Heart left ventricle (tissue), 16 donors: ENCODE measurements around the gene CENPU. TPM values are rescaled to one million over a fixed set of nuclear protein-coding genes. Genes with fewer than 3 reads are reported as not detected.

Experiments used
- ATAC-seq, 4 donors: fragments of 200-7000 bp; cut with Tn5 transposase; one replicate each; pipeline ENCODE4 v1.9.1; 2020 to 2022; ENCODE audit warnings: moderate library complexity in 4 of 4, mild to moderate bottlenecking in 3 of 4, moderate number of reproducible peaks in 1 of 4
- DNase-seq, 5 donors: peaks; one replicate each; pipeline ENCODE4 v3.0.0-alpha.2; 2020
- H3K27ac ChIP-seq, 12 donors: fragments of 200-600 bp; sonication (generic) in 4 of 12; one replicate each; pipeline versions ENCODE4 v1.5.0 to v1.8.0; 2016 to 2022; ENCODE audit warnings: mild to moderate bottlenecking in 2 of 12
- H3K27me3 ChIP-seq, 9 donors: fragments of 200-600 bp; sonication (generic) in 2 of 9; one replicate each; pipeline versions ENCODE4 v1.5.1 to v1.8.0; 2016 to 2022; ENCODE audit warnings: mild to moderate bottlenecking in 3 of 9
- H3K36me3 ChIP-seq, 9 donors: fragments of 200-600 bp; sonication (generic) in 2 of 9; one replicate each; pipeline versions ENCODE4 v1.5.0 to v1.8.0; 2018 to 2022; ENCODE audit warnings: mild to moderate bottlenecking in 2 of 9
- H3K4me1 ChIP-seq, 12 donors: fragments of 200-600 bp; sonication (generic) in 4 of 12; one replicate each; pipeline versions ENCODE4 v1.5.0 to v1.8.0; 2016 to 2022; ENCODE audit warnings: mild to moderate bottlenecking in 3 of 12
- H3K4me3 ChIP-seq, 12 donors: fragments of 200-600 bp; sonication (generic) in 4 of 12; one replicate each; pipeline versions ENCODE4 v1.5.0 to v1.8.0; 2017 to 2022; ENCODE audit warnings: mild to moderate bottlenecking in 9 of 12, moderate library complexity in 4 of 12
- H3K9me3 ChIP-seq, 12 donors: fragments of 200-600 bp; sonication (generic) in 4 of 12; one replicate each; pipeline versions ENCODE4 v1.5.0 to v1.8.0; 2016 to 2022; ENCODE audit warnings: mild to moderate bottlenecking in 1 of 12
- POLR2A ChIP-seq, 2 donors: fragments of 450-650 bp; IDR thresholded peaks; one replicate each; pipeline ENCODE4 v1.6.1; 2017; ENCODE audit warnings: antibody characterized with exemption in 2 of 2, mild to moderate bottlenecking in 2 of 2, moderate library complexity in 2 of 2
- WGBS, 4 donors: extraction: QIAGEN DNeasy Blood & Tissue Kit in 2 of 4; methylation state at CpG; one replicate each; pipeline versions ENCODE4 v1.1.5 to v1.1.7; 2013 to 2018; 5-methylcytosine and 5-hydroxymethylcytosine counted together
- intact Hi-C, 10 donors: fragments of 100-400 bp; cut with DNase I; formaldehyde crosslinking; loops; one replicate each; pipeline versions ENCODE4 v1.11.1 to v1.14.2; 2022
- polyA plus RNA-seq, 2 donors: library from polyadenylated mRNA; stranded (reverse); fragments of 200-250 nt; gene quantifications; one replicate each; pipeline ENCODE4 v1.2.3, GENCODE V29; 2013
- total RNA-seq, 9 donors: library from RNA; depleted of rRNA in 2 of 9; stranded (reverse); fragments of >200 nt in 2 of 9; fragmentation: NEBNext Ultra II Directional in 3 of 9; extraction: Animal tissue kit (Norgen Biotek cat#: 25700) in 3 of 9; gene quantifications; one replicate each; pipeline versions ENCODE4 v1.1.0 to v1.2.4, GENCODE V29; 2016 to 2023
- TF ChIP-seq, protein P1 (sequence below), 12 donors: fragments of 200-600 bp; sonication (generic) in 4 of 12; IDR thresholded peaks; one replicate each; pipeline versions ENCODE4 v1.5.0 to v1.8.0; 2018 to 2022; ENCODE audit warnings: antibody characterized with exemption in 12 of 12, mild to moderate bottlenecking in 5 of 12
- donor health status: ischemic (EF 13 %, LVEDD 7.1; RV severe dilation, severe dysfunction).
- donor health status: healthy with polysubstance abuse.
- donor health status: DM: no; HTN: yes; CAD: no.
- donor health status: DM: no; HTN: no; CAD: no.
- donor health status: ischemic (EF 25% LVEDD 6.9; RV normal size, moderate dysfunction).
- donor health status: ischemic (EF 25% LVEDD 5.7; RV mildly dilated, moderate dysfunction).
- donor health status: healthy.
- donor health status: DM: yes; HTN: yes; CAD: no.
- donor health status: ischemic (EF 35%, LVEDD 5.7; RV mildly dilated, moderate dysfunction).
- donor health status: nonischemic (EF 11% LVEDD 7.7; RV severe dilation, severe dysfunction).
- donor health status: DM: yes; HTN: yes; CAD: no.
- donor health status: PGD.
- donor health status: ischemic (EF 29% LVEDD 5.4; RV normal size, mild dysfunction).
- donor health status: nonischemic (EF 23%, LVEDD 6.1; RV moderate dilation, normal function).

The CENPU gene
- total and polyA plus RNA-seq, 11 donors = 0.36 to 7.1 (median 1.2) TPM

DNA sequence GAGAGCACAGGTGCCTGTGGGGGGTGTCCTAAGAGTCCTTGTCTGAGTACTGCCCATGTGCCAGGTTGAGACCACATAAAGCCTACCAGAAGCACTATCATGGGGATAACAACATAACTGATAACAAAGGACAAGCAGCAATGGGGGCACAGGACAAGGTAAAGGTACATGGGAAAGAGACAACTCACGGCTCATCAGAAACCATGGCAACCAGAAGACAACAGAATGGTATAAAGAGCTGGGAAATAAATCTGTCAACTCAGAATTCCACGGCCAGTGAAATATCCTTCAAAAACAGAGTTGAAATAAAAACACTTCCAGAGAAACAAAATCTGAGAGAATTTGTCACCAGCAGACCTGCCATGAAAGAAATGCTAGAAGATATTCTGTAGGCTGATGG lies 20.0 kb downstream of the CENPU start:
- H3K36me3 ChIP-seq = peaks cover 0 to 15% (median 0%) of the 10 kb centered on the region in 9 donors
- 48 to 96% (median 96%) methylated on average over 2 of the region's 2 CpGs for WGBS, 4 donors
- DNase-seq (no peak), ATAC-seq (no peak)
- no peaks in the 10 kb centered on the region for H3K27me3 ChIP-seq
- no peak overlapping the region for H3K27ac ChIP-seq
- TF ChIP-seq, protein P1, sequence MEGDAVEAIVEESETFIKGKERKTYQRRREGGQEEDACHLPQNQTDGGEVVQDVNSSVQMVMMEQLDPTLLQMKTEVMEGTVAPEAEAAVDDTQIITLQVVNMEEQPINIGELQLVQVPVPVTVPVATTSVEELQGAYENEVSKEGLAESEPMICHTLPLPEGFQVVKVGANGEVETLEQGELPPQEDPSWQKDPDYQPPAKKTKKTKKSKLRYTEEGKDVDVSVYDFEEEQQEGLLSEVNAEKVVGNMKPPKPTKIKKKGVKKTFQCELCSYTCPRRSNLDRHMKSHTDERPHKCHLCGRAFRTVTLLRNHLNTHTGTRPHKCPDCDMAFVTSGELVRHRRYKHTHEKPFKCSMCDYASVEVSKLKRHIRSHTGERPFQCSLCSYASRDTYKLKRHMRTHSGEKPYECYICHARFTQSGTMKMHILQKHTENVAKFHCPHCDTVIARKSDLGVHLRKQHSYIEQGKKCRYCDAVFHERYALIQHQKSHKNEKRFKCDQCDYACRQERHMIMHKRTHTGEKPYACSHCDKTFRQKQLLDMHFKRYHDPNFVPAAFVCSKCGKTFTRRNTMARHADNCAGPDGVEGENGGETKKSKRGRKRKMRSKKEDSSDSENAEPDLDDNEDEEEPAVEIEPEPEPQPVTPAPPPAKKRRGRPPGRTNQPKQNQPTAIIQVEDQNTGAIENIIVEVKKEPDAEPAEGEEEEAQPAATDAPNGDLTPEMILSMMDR (IDR thresholded peaks at IDR 0.05) = no peak
- no peak for TF ChIP-seq POLR2A (IDR thresholded peaks at IDR 0.05)
- H3K4me1 ChIP-seq = no peaks in the 10 kb centered on the region
- intact Hi-C loops = no loop called here
- no peak overlapping the region for H3K4me3 ChIP-seq
- no peaks in the 10 kb centered on the region for H3K9me3 ChIP-seq

DNA sequence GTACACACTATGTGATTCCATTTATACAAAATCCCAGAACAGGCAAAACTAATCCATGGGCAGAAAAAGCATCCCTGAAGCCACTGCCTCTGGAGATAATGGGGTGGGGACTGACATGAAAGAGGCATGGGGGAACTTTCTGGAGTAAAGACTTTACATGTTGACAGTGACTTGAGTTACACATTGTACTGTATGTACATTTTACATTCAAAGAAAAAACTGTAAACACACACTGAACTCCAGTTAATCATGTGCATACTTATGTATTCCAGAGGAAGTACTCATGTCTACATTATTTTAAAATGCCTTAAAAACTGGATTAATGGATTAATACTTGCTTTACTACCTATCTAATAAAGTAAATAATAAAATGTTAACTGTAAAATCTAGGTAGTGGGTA lies 21.6 kb downstream of the CENPU start:
- Histone ChIP-seq H3K27me3 (no peaks in the 10 kb centered on the region), H3K27ac (no peak overlapping the region), H3K4me1 (no peaks in the 10 kb centered on the region), H3K9me3 (peaks cover 0 to 3% (median 0%) of the 10 kb centered on the region in 12 donors), H3K4me3 (no peak overlapping the region), H3K36me3 (peaks cover 0 to 15% (median 0%) of the 10 kb centered on the region in 9 donors)
- DNase-seq = no peak
- intact Hi-C loops = no loop called here
- TF ChIP-seq, protein P1 (IDR thresholded peaks at IDR 0.05) = no peak
- TF ChIP-seq POLR2A (IDR thresholded peaks at IDR 0.05) = no peak
- ATAC-seq = no peak

DNA sequence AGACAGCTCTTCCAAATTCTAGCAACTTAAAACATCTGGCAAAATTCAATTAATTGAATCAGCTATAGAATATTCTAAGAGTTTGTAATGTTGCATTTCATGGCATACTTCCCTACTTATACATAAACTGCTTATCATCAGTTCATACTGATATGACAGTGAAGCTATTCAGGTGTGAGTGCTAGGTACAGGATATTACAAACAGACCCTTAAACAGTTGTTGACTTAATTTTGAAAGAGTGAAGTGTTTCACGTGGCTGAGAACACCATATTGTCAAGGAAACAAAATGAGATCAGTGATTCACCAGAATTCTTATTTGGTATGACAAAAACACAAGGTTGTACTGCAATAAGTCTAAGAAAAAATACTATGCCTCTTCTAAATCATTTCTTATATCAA lies 27.4 kb downstream of the CENPU start:
- 84 to 94% (median 88%) methylated on average over 1 of the region's 1 CpG for WGBS, 4 donors
- TF ChIP-seq, protein P1 (IDR thresholded peaks at IDR 0.05) = no peak
- TF ChIP-seq POLR2A (IDR thresholded peaks at IDR 0.05) = no peak
- Histone ChIP-seq H3K36me3 (peaks cover 0 to 6% (median 0%) of the 10 kb centered on the region in 9 donors), H3K4me1 (peaks cover 0 to 12% (median 0%) of the 10 kb centered on the region in 12 donors), H3K27ac (no peak overlapping the region), H3K27me3 (no peaks in the 10 kb centered on the region), H3K4me3 (no peak overlapping the region), H3K9me3 (peaks cover 0 to 3% (median 0%) of the 10 kb centered on the region in 12 donors)
- intact Hi-C loops = no loop called here
- DNase-seq = no peak
- no peak for ATAC-seq

DNA sequence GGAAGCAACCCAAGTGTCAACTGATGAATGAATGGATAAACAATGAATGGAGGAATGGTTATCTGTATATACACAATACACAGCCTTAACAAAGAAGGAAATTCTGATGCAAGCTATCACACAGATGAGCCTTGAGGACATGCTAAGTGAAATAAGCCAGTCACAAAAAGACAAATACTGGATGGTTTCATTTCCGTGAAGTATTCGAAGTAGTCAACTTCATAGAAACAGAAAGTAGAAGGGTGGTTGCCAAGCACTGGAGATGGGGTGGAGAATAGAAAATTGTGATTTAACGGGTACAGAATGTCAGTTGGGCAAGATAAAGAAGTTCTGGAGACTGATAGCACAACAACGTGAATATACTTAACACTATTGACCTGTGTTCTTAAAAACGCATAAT lies 28.2 kb downstream of the CENPU start:
- Histone ChIP-seq H3K9me3 (peaks cover 0 to 3% (median 0%) of the 10 kb centered on the region in 12 donors), H3K27ac (no peak overlapping the region), H3K4me3 (no peak overlapping the region), H3K27me3 (no peaks in the 10 kb centered on the region), H3K36me3 (no peaks in the 10 kb centered on the region), H3K4me1 (peaks cover 0 to 12% (median 0%) of the 10 kb centered on the region in 12 donors)
- intact Hi-C loops = no loop called here
- DNase-seq (no peak), ATAC-seq (no peak)
- TF ChIP-seq POLR2A (IDR thresholded peaks at IDR 0.05) = no peak
- 79 to 90% (median 89%) methylated on average over 5 of the region's 5 CpGs for WGBS, 4 donors

DNA sequence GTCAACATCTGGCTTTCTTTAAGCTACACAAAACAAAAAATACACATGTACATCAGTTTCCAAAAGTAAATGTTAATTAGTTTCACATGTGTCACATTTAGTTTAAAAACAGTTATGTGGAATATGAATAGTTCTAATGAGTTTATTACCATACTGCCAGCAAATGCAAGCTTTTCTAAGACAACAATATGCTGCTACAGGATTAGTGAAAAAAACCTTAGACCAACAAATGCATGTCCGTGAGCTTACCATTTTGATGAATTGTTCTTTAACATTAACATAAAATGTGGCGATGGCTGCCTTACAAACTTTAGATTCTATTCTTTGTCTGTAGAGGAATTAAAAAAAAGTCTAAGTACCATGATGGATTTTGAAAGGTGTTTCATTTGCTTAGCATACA lies 31.8 kb downstream of the CENPU start:
- no peaks in the 10 kb centered on the region for H3K9me3 ChIP-seq
- ATAC-seq (no peak), DNase-seq (no peak)
- no peak for TF ChIP-seq POLR2A (IDR thresholded peaks at IDR 0.05)
- TF ChIP-seq, protein P1 (IDR thresholded peaks at IDR 0.05) = no peak
- WGBS, 4 donors = 95 to 97% (median 97%) methylated on average over 2 of the region's 2 CpGs
- peaks cover 0 to 12% (median 0%) of the 10 kb centered on the region in 12 donors for H3K4me1 ChIP-seq
- H3K27ac ChIP-seq = no peak overlapping the region
- no peaks in the 10 kb centered on the region for H3K36me3 ChIP-seq
- no peak overlapping the region for H3K4me3 ChIP-seq
- intact Hi-C loops = no loop called here
- no peaks in the 10 kb centered on the region for H3K27me3 ChIP-seq
